Activated CD8-positive, alpha-beta memory T cell treated with anti-CD3 and anti-CD28 coated beads for 24 hours (primary cell): ENCODE results near the gene APOE.

ENCODE experiments used
- DNase-seq: peaks from one replicate; pipeline ENCODE4 v3.0.0-alpha.2; 2020

Gene APOE

GRCh38 chr19:44954649-44955504 is 49.3 kb downstream of the APOE start, which contains the start of gene CLPTM1:
Gene CLPTM1, plus strand, starts transcription at chr19:44955380. Its CDS starts 16 bp downstream, at chr19:44955396.
- DNase-seq = peak; percentile 97

- DNase-seq = peak; percentile 59
Observed at GRCh38 chr19:44955505-44956439, 50.2 kb downstream of the APOE start.

GRCh38 chr19:44957526-44957925 is 51.9 kb downstream of the APOE start:
- no peak for DNase-seq

GRCh38 chr19:44958090-44958489 is 52.5 kb downstream of the APOE start:
- no peak for DNase-seq
